ENCODE results near the gene NAA25. TPM values are rescaled to one million over a fixed set of nuclear protein-coding genes. Genes with fewer than 3 reads are reported as not detected.

NAA25 gene
- total and polyA plus RNA-seq, 7 donors, result 10.9 to 46.5 (median 28.1) TPM

DNA sequence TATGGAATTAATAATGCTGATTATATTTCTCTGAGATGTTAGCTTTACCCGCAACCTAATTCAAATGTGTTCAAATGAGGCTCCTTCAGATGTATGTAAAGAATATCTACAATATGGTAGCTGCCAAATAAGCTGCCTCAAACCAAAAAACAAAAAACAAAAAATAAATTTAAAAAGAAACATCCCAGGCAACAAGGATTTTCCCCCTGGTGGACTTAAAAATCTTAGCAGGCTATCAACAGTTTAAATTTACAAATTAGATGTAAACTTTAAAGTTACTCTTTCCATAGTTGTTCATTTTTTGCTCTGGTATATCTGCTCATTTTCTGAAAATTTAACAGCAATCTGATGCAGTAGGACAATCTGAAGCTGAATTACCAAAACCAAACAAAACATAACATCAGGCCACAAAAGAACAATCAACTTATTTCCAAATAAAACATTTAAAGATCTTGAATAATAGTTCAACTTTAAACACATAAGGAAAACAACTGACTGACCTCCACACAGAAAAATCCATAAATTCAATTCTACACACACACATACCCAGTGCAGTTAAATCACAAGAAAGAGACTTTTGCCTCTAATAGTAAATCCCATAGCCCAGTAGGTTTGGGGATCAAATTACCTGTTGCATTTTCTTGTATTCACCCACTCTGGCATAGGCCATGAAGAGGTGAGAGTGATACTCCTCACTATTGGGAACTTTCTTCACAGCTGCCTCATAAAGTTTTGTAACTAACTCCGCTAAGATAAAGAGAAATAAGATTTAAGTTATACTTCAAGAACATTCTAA lies 21.3 kb downstream of the NAA25 start:
- no peak overlapping the region for H3K4me3 ChIP-seq
- no peak overlapping the region for H3K27ac ChIP-seq
- H3K27me3 ChIP-seq (ENCODE audit: insufficient read depth in 3 of 3, low read length in 2 of 3), result no peaks in the 10 kb centered on the region
- H3K9me3 ChIP-seq, result no peaks in the 10 kb centered on the region
- 86 to 90% (median 86%) methylated on average over 2 of the region's 2 CpGs for WGBS, 3 donors
- no peak for DNase-seq
- ATAC-seq, result no peak
- TF ChIP-seq, protein P1, sequence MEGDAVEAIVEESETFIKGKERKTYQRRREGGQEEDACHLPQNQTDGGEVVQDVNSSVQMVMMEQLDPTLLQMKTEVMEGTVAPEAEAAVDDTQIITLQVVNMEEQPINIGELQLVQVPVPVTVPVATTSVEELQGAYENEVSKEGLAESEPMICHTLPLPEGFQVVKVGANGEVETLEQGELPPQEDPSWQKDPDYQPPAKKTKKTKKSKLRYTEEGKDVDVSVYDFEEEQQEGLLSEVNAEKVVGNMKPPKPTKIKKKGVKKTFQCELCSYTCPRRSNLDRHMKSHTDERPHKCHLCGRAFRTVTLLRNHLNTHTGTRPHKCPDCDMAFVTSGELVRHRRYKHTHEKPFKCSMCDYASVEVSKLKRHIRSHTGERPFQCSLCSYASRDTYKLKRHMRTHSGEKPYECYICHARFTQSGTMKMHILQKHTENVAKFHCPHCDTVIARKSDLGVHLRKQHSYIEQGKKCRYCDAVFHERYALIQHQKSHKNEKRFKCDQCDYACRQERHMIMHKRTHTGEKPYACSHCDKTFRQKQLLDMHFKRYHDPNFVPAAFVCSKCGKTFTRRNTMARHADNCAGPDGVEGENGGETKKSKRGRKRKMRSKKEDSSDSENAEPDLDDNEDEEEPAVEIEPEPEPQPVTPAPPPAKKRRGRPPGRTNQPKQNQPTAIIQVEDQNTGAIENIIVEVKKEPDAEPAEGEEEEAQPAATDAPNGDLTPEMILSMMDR (IDR thresholded peaks at IDR 0.05), result no peak
- H3K4me1 ChIP-seq, result no peaks in the 10 kb centered on the region
- intact Hi-C loops (cut with DNase I), result no loop called here
- H3K36me3 ChIP-seq (ENCODE audit: insufficient read depth in 1 of 2, low read depth in 1 of 2), result peaks cover 13 to 94% of the 10 kb centered on the region in 2 donors

DNA sequence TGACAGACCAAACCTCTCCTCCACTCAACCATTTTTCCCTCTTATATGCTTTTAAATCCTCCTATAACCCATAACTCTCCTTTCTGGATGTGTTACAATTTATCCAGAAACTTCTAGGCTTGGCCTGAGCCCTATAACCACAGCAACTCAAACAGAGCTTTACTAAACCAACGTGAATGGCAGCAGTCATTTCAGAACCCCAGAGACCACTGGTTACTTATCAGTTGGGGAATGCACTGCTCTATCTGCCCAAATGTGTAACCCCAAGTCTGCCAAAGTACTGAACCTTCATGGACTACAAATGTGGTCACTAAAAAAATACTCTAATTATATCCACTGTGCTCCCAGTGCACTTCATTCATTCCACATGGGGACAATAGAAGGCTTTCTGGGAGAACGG lies 42.0 kb downstream of the NAA25 start:
- intact Hi-C loops (cut with DNase I), result loop anchor here in 1 of 2 donors (10.0 kb wide), 1 partner anchor 178 kb away; no protein-coding TSS in a partner anchor
- Histone ChIP-seq H3K27me3 (ENCODE audit: insufficient read depth in 3 of 3, low read length in 2 of 3) (no peaks in the 10 kb centered on the region), H3K27ac (no peak overlapping the region), H3K4me1 (no peaks in the 10 kb centered on the region), H3K36me3 (ENCODE audit: insufficient read depth in 1 of 2, low read depth in 1 of 2) (peaks cover 17 to 100% of the 10 kb centered on the region in 2 donors), H3K4me3 (no peak overlapping the region), H3K9me3 (no peaks in the 10 kb centered on the region)
- DNase-seq, result no peak
- TF ChIP-seq, protein P1 (IDR thresholded peaks at IDR 0.05), result no peak
- ATAC-seq, result no peak
- WGBS, 3 donors, result 85 to 88% (median 87%) methylated on average over 2 of the region's 2 CpGs

DNA sequence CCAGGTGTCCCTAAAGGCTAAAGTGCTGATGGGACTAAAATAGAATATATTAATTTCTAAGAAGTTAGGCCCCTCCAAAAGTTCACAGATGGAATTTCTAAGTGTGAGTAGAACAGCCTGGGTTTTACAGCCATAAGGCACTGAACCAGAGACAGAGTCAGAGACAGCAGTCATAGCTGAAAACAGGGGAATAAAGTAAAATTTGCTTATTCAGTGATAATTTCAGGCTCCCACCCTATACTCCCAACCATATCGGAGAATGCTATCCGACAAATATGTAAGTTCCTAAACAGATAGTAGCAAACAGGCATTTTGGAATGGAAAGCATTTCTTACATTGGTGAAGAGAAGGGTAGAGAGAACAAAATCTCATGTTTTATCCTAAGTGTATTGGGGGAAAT lies 45.3 kb downstream of the NAA25 start:
- intact Hi-C loops (cut with DNase I), result loop anchor here in 1 of 2 donors (10.0 kb wide), 1 partner anchor 182 kb away; no protein-coding TSS in a partner anchor
- Histone ChIP-seq H3K9me3 (no peaks in the 10 kb centered on the region), H3K36me3 (ENCODE audit: insufficient read depth in 1 of 2, low read depth in 1 of 2) (peaks cover 12 to 100% of the 10 kb centered on the region in 2 donors), H3K4me1 (no peaks in the 10 kb centered on the region), H3K27me3 (ENCODE audit: insufficient read depth in 3 of 3, low read length in 2 of 3) (no peaks in the 10 kb centered on the region), H3K4me3 (no peak overlapping the region), H3K27ac (no peak overlapping the region)
- WGBS, 3 donors, result 96 to 99% (median 96%) methylated on average over 2 of the region's 2 CpGs
- TF ChIP-seq, protein P1 (IDR thresholded peaks at IDR 0.05), result no peak
- ATAC-seq, result no peak
- DNase-seq, result no peak

DNA sequence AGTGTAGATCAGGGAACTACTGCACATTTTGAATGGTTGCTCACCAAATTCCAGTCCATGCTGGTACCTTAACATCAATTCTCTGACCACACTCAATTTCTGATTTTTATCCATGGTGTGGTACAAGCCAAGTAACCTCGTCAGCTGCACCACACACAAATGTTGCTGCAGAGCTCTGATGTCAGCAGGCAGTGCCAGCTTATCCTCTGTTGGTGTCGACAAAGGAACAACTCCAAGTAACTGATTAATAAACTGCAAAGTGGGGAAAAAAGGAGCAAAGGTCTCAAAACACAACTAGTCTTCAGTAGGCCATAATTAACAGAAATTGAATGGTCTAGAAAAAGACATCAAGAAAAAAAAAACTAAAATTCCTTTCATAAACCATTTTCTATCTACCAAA lies 47.4 kb downstream of the NAA25 start:
- ATAC-seq (no peak), DNase-seq (no peak)
- no peak overlapping the region for H3K4me3 ChIP-seq
- WGBS, 3 donors, result 76 to 86% (median 78%) methylated on average over 2 of the region's 2 CpGs
- intact Hi-C loops (cut with DNase I), result loop anchor here in 1 of 2 donors (10.0 kb wide), 1 partner anchor 184 kb away; no protein-coding TSS in a partner anchor
- H3K4me1 ChIP-seq, result no peaks in the 10 kb centered on the region
- no peaks in the 10 kb centered on the region for H3K9me3 ChIP-seq
- peaks cover 10 to 100% of the 10 kb centered on the region in 2 donors for H3K36me3 ChIP-seq (ENCODE audit: insufficient read depth in 1 of 2, low read depth in 1 of 2)
- H3K27ac ChIP-seq, result no peak overlapping the region
- TF ChIP-seq, protein P1 (IDR thresholded peaks at IDR 0.05), result no peak
- H3K27me3 ChIP-seq (ENCODE audit: insufficient read depth in 3 of 3, low read length in 2 of 3), result no peaks in the 10 kb centered on the region
